Mucosa of gallbladder (tissue), 1 donor: Measurements from ENCODE around the gene PRDM16. TPM values are rescaled to one million over a fixed set of nuclear protein-coding genes. Genes with fewer than 3 reads are reported as not detected.

Experiments used
- DNase-seq: peaks from one replicate; pipeline ENCODE4 v3.0.0-alpha.2; 2020; ENCODE audit warnings: low spot score
- total RNA-seq: library from RNA; stranded (reverse); gene quantifications from one replicate; pipeline ENCODE4 v1.2.1, GENCODE V29; 2021
- donor health status: DM: no; HTN: no; CAD: no.

Gene PRDM16
- total RNA-seq, 1 donor from 2014 or later: 29.3 TPM

- no peak for DNase-seq
Observed at GRCh38 chr1:3336641-3337630, 267.9 kb downstream of the PRDM16 start.

GRCh38 chr1:3337798-3338724, 269.1 kb downstream of the PRDM16 start:
- no peak for DNase-seq

GRCh38 chr1:3338725-3339070, 269.7 kb downstream of the PRDM16 start:
- no peak for DNase-seq

GRCh38 chr1:3339856-3340255, 270.9 kb downstream of the PRDM16 start:
- DNase-seq: no peak

- DNase-seq: no peak
Observed at GRCh38 chr1:3340548-3341235, 271.7 kb downstream of the PRDM16 start.

- no peak for DNase-seq
Observed at GRCh38 chr1:3341236-3341994, 272.4 kb downstream of the PRDM16 start.

- DNase-seq: no peak
Observed at GRCh38 chr1:3342960-3343359, 274.0 kb downstream of the PRDM16 start.

GRCh38 chr1:3344395-3344794, 275.4 kb downstream of the PRDM16 start:
- DNase-seq: no peak

GRCh38 chr1:3345792-3346191, 276.8 kb downstream of the PRDM16 start:
- no peak for DNase-seq

GRCh38 chr1:3346478-3346877, 277.5 kb downstream of the PRDM16 start:
- DNase-seq: no peak

- no peak for DNase-seq
Observed at GRCh38 chr1:3347257-3348020, 278.4 kb downstream of the PRDM16 start.

GRCh38 chr1:3348196-3348865, 279.3 kb downstream of the PRDM16 start:
- DNase-seq: no peak

- DNase-seq: peak; percentile 73
Observed at GRCh38 chr1:3349161-3349967, 280.4 kb downstream of the PRDM16 start.

GRCh38 chr1:3349968-3350299, 280.9 kb downstream of the PRDM16 start:
- no peak for DNase-seq

- DNase-seq: no peak
Observed at GRCh38 chr1:3350506-3351261, 281.7 kb downstream of the PRDM16 start.

GRCh38 chr1:3351449-3352298, 282.7 kb downstream of the PRDM16 start:
- DNase-seq: no peak

- no peak for DNase-seq
Observed at GRCh38 chr1:3352299-3352951, 283.4 kb downstream of the PRDM16 start.
